ENCODE data around the gene CEP72.
"Not testable (repeated sequence)": the region's sequence is repeated elsewhere in the genome, so short reads cannot be mapped to it uniquely, and the experiment has no call there.

CEP72 gene

GRCh38 chr5:688348-689010 is 76.3 kb downstream of the CEP72 start:
- not testable (repeated sequence) for DNase-seq (ENCODE audit: low read depth, low spot score); H3K4me3 ChIP-seq (ENCODE audit: low read length)

- DNase-seq (ENCODE audit: low read depth, low spot score); H3K4me3 ChIP-seq (ENCODE audit: low read length): not testable (repeated sequence)
Measured at GRCh38 chr5:690293-690692, 78.2 kb downstream of the CEP72 start.

- DNase-seq (ENCODE audit: low read depth, low spot score); H3K4me3 ChIP-seq (ENCODE audit: low read length): not testable (repeated sequence)
Measured at GRCh38 chr5:691049-691448, 78.9 kb downstream of the CEP72 start.

GRCh38 chr5:691817-692528 is 79.8 kb downstream of the CEP72 start:
- no peak overlapping the region for H3K4me3 ChIP-seq (ENCODE audit: low read length)
- DNase-seq (ENCODE audit: low read depth, low spot score): no peak

- DNase-seq (ENCODE audit: low read depth, low spot score); H3K4me3 ChIP-seq (ENCODE audit: low read length): not testable (repeated sequence)
Measured at GRCh38 chr5:692529-693041, 80.4 kb downstream of the CEP72 start.

GRCh38 chr5:693271-694041 is 81.3 kb downstream of the CEP72 start, which contains the start of gene TPPP:
TSS of gene TPPP (minus strand) at chr5:693352. CDS start at chr5:678060, 15,292 bp downstream.
- not testable (repeated sequence) for H3K4me3 ChIP-seq (ENCODE audit: low read length); DNase-seq (ENCODE audit: low read depth, low spot score)

- not testable (repeated sequence) for DNase-seq (ENCODE audit: low read depth, low spot score); H3K4me3 ChIP-seq (ENCODE audit: low read length)
Measured at GRCh38 chr5:694042-694431, 81.9 kb downstream of the CEP72 start.

GRCh38 chr5:695475-695874 is 83.3 kb downstream of the CEP72 start:
- DNase-seq (ENCODE audit: low read depth, low spot score): not testable (repeated sequence)

GRCh38 chr5:696191-696590 is 84.1 kb downstream of the CEP72 start:
- DNase-seq (ENCODE audit: low read depth, low spot score); H3K4me3 ChIP-seq (ENCODE audit: low read length): not testable (repeated sequence)

More at GRCh38 chr5:695475-695874, 83.3 kb downstream of the CEP72 start:
- H3K4me3 ChIP-seq (ENCODE audit: low read length): not testable (repeated sequence)

GRCh38 chr5:696753-697702 is 84.9 kb downstream of the CEP72 start:
- H3K4me3 ChIP-seq (ENCODE audit: low read length); DNase-seq (ENCODE audit: low read depth, low spot score): not testable (repeated sequence)

All from Jurkat, Clone E6-1 (cell line).